Activated T-cell treated with anti-CD3 and anti-CD28 coated beads, Interleukin-2, amount 50 U/mL, for 72 hours (primary cell): ENCODE measurements around the gene CHRNA1. TPM values are rescaled to one million over a fixed set of nuclear protein-coding genes. Genes with fewer than 3 reads are reported as not detected.

Source experiments
- ATAC-seq, 2 donors: fragments of 150-1000 bp; cut with Tn5 transposase; replicated peaks in 1 of 2; 2 replicates each; pipeline ENCODE4 v1.10.0; 2021; ENCODE audit warnings: moderate library complexity in 2 of 2, mild to moderate bottlenecking in 1 of 2
- DNase-seq, 2 donors: peaks; one replicate each; pipeline ENCODE4 v3.0.0; 2021 to 2022; ENCODE audit warnings: mixed read lengths in 1 of 2
- H3K27ac Mint-ChIP-seq: one replicate; pipeline ENCODE4 v1.8.0; 2022; ENCODE audit warnings: mild to moderate bottlenecking, moderate library complexity, mixed read lengths
- H3K27me3 Mint-ChIP-seq: one replicate; pipeline ENCODE4 v1.8.0; 2022; ENCODE audit warnings: low read depth, mixed read lengths
- H3K36me3 Mint-ChIP-seq, 2 donors: one replicate each; pipeline ENCODE4 v1.8.0; 2022; ENCODE audit warnings: mixed read lengths in 2 of 2, mild to moderate bottlenecking in 1 of 2; ENCODE audit not compliant: insufficient read depth in 2 of 2
- H3K4me1 Mint-ChIP-seq: one replicate; pipeline ENCODE4 v1.8.0; 2022; ENCODE audit warnings: low read depth, mixed read lengths
- H3K4me3 Mint-ChIP-seq, 2 donors: one replicate each; pipeline ENCODE4 v1.8.0; 2022; ENCODE audit warnings: mild to moderate bottlenecking in 2 of 2, mixed read lengths in 2 of 2, moderate library complexity in 2 of 2
- H3K9me3 Mint-ChIP-seq, 2 donors: one replicate each; pipeline ENCODE4 v1.8.0; 2022; ENCODE audit warnings: mixed read lengths in 2 of 2
- total RNA-seq, 2 donors: library from RNA; stranded (reverse); gene quantifications; one replicate each; pipeline ENCODE4 v1.2.3, GENCODE V29; 2022

Gene CHRNA1
- total RNA-seq, 2 donors from 2014 or later, result not detected

GRCh38 chr2:174791020-174791419 is 26.7 kb upstream of the CHRNA1 start:
- no peaks in the 10 kb centered on the region for H3K36me3 Mint-ChIP-seq
- DNase-seq, result no peak
- no peaks in the 10 kb centered on the region for H3K9me3 Mint-ChIP-seq
- H3K27me3 Mint-ChIP-seq, result peaks cover 8% of the 10 kb centered on the region
- H3K4me1 Mint-ChIP-seq, result peaks cover 35% of the 10 kb centered on the region
- no peak overlapping the region for H3K4me3 Mint-ChIP-seq
- H3K27ac Mint-ChIP-seq, result no peak overlapping the region
- ATAC-seq, result no peak

- Mint-ChIP-seq H3K36me3 (no peaks in the 10 kb centered on the region), H3K27ac (no peak overlapping the region), H3K4me1 (peaks cover 16% of the 10 kb centered on the region), H3K27me3 (peaks cover 8% of the 10 kb centered on the region), H3K9me3 (no peaks in the 10 kb centered on the region), H3K4me3 (no peak overlapping the region)
- ATAC-seq, result no peak
- DNase-seq, result no peak
These were observed 24.7 kb upstream of the CHRNA1 start for GRCh38 chr2:174789001-174789400.

GRCh38 chr2:174788291-174788929 is 24.1 kb upstream of the CHRNA1 start:
- Mint-ChIP-seq H3K4me1 (peaks cover 16% of the 10 kb centered on the region), H3K27ac (no peak overlapping the region), H3K27me3 (peaks cover 3% of the 10 kb centered on the region), H3K9me3 (no peaks in the 10 kb centered on the region), H3K4me3 (peak overlapping the region in 1 of 2 donors; percentile 40), H3K36me3 (no peaks in the 10 kb centered on the region)
- DNase-seq (no peak), ATAC-seq (peak in 1 of 2 donors; percentile 61)

- Mint-ChIP-seq H3K36me3 (no peaks in the 10 kb centered on the region), H3K27ac (no peak overlapping the region), H3K4me1 (peaks cover 16% of the 10 kb centered on the region), H3K4me3 (no peak overlapping the region), H3K27me3 (no peaks in the 10 kb centered on the region), H3K9me3 (no peaks in the 10 kb centered on the region)
- peak; percentile 50 to 74 for ATAC-seq
- peak in 1 of 2 donors; percentile 34 for DNase-seq
These were observed 23.4 kb upstream of the CHRNA1 start for GRCh38 chr2:174787487-174788205.

GRCh38 chr2:174786066-174786725 is 21.9 kb upstream of the CHRNA1 start:
- ATAC-seq (no peak), DNase-seq (no peak)
- H3K27me3 Mint-ChIP-seq, result no peaks in the 10 kb centered on the region
- H3K9me3 Mint-ChIP-seq, result no peaks in the 10 kb centered on the region
- peaks cover 22% of the 10 kb centered on the region for H3K4me1 Mint-ChIP-seq
- H3K4me3 Mint-ChIP-seq, result no peak overlapping the region
- no peak overlapping the region for H3K27ac Mint-ChIP-seq
- H3K36me3 Mint-ChIP-seq, result peaks cover 0 to 2% of the 10 kb centered on the region in 2 donors

- Mint-ChIP-seq H3K4me3 (no peak overlapping the region), H3K27me3 (no peaks in the 10 kb centered on the region), H3K9me3 (no peaks in the 10 kb centered on the region), H3K36me3 (peaks cover 0 to 2% of the 10 kb centered on the region in 2 donors), H3K4me1 (peaks cover 29% of the 10 kb centered on the region), H3K27ac (no peak overlapping the region)
- DNase-seq (no peak), ATAC-seq (no peak)
These were observed 21.2 kb upstream of the CHRNA1 start for GRCh38 chr2:174785481-174785880.

- ATAC-seq, result no peak
These were observed 20.6 kb upstream of the CHRNA1 start for GRCh38 chr2:174784909-174785308.

GRCh38 chr2:174784316-174784715 is 20.0 kb upstream of the CHRNA1 start:
- Mint-ChIP-seq H3K27me3 (no peaks in the 10 kb centered on the region), H3K36me3 (peaks cover 0 to 2% of the 10 kb centered on the region in 2 donors)
- no peak for DNase-seq

More at GRCh38 chr2:174784909-174785308, 20.6 kb upstream of the CHRNA1 start:
- peaks cover 34% of the 10 kb centered on the region for H3K4me1 Mint-ChIP-seq
- DNase-seq, result no peak
- no peak overlapping the region for H3K27ac Mint-ChIP-seq
- no peaks in the 10 kb centered on the region for H3K9me3 Mint-ChIP-seq
- H3K4me3 Mint-ChIP-seq, result no peak overlapping the region
- peaks cover 0 to 2% of the 10 kb centered on the region in 2 donors for H3K36me3 Mint-ChIP-seq
- H3K27me3 Mint-ChIP-seq, result no peaks in the 10 kb centered on the region

GRCh38 chr2:174781996-174782395 is 17.7 kb upstream of the CHRNA1 start:
- ATAC-seq (no peak), DNase-seq (no peak)
- Mint-ChIP-seq H3K27me3 (no peaks in the 10 kb centered on the region), H3K4me1 (peaks cover 48% of the 10 kb centered on the region), H3K9me3 (no peaks in the 10 kb centered on the region), H3K4me3 (no peak overlapping the region), H3K27ac (no peak overlapping the region), H3K36me3 (peaks cover 0 to 2% of the 10 kb centered on the region in 2 donors)

More at GRCh38 chr2:174784316-174784715, 20.0 kb upstream of the CHRNA1 start:
- no peaks in the 10 kb centered on the region for H3K9me3 Mint-ChIP-seq
- no peak for ATAC-seq
- H3K27ac Mint-ChIP-seq, result no peak overlapping the region
- H3K4me3 Mint-ChIP-seq, result no peak overlapping the region
- peaks cover 40% of the 10 kb centered on the region for H3K4me1 Mint-ChIP-seq

GRCh38 chr2:174781298-174781697 is 17.0 kb upstream of the CHRNA1 start:
- DNase-seq (no peak), ATAC-seq (no peak)
- Mint-ChIP-seq H3K36me3 (peaks cover 0 to 2% of the 10 kb centered on the region in 2 donors), H3K4me1 (peaks cover 55% of the 10 kb centered on the region), H3K27ac (no peak overlapping the region), H3K4me3 (no peak overlapping the region), H3K27me3 (no peaks in the 10 kb centered on the region), H3K9me3 (no peaks in the 10 kb centered on the region)

- H3K9me3 Mint-ChIP-seq, result no peaks in the 10 kb centered on the region
- H3K4me1 Mint-ChIP-seq, result peaks cover 59% of the 10 kb centered on the region
- no peak overlapping the region for H3K4me3 Mint-ChIP-seq
- no peak overlapping the region for H3K27ac Mint-ChIP-seq
- no peaks in the 10 kb centered on the region for H3K27me3 Mint-ChIP-seq
- peaks cover 0 to 2% of the 10 kb centered on the region in 2 donors for H3K36me3 Mint-ChIP-seq
- ATAC-seq (no peak), DNase-seq (no peak)
These were observed 16.6 kb upstream of the CHRNA1 start for GRCh38 chr2:174780856-174781255.

- Mint-ChIP-seq H3K27me3 (no peaks in the 10 kb centered on the region), H3K27ac (no peak overlapping the region), H3K4me1 (peaks cover 60% of the 10 kb centered on the region), H3K36me3 (peaks cover 0 to 2% of the 10 kb centered on the region in 2 donors), H3K4me3 (peak overlapping the region; percentile 19 to 32), H3K9me3 (no peaks in the 10 kb centered on the region)
- DNase-seq, result peak in 1 of 2 donors; percentile 28
- ATAC-seq, result no peak
These were observed 16.0 kb upstream of the CHRNA1 start for GRCh38 chr2:174780191-174780840.
